Thoracic aorta (tissue), 2 donors: ENCODE data around the gene LIPN. TPM values are rescaled to one million over a fixed set of nuclear protein-coding genes. Genes with fewer than 3 reads are reported as not detected.

Experiments
- ATAC-seq: fragments of 150-250 bp; one replicate; pipeline ENCODE4 v1.8.0; 2017; ENCODE audit warnings: low read depth; ENCODE audit not compliant: insufficient number of reproducible peaks, low FRiP score
- DNase-seq: peaks from one replicate; pipeline ENCODE4 v3.0.0-alpha.2; 2020; ENCODE audit warnings: low spot score
- H3K27ac ChIP-seq, 2 donors: fragments of 200-600 bp; sonication (generic); 1 replicate in 1 of 2; 2 replicates in 1 of 2; pipeline ENCODE4 v1.5.1; 2016; ENCODE audit warnings: mild to moderate bottlenecking in 2 of 2, moderate library complexity in 2 of 2
- H3K27me3 ChIP-seq: fragments of 200-600 bp; sonication (generic); replicated peaks from 2 replicates; pipeline ENCODE4 v1.6.0; 2016; ENCODE audit warnings: mild to moderate bottlenecking; ENCODE audit not compliant: insufficient read depth
- H3K36me3 ChIP-seq: fragments of 200-600 bp; sonication (generic); one replicate; pipeline ENCODE4 v1.5.1; 2016
- H3K4me1 ChIP-seq, 2 donors: fragments of 200-600 bp; sonication (generic); 1 replicate in 1 of 2; 2 replicates in 1 of 2; pipeline versions ENCODE4 v1.5.1 to v1.6.0; 2016; ENCODE audit warnings: low read depth in 2 of 2, mild to moderate bottlenecking in 1 of 2; ENCODE audit not compliant: control insufficient read depth in 1 of 2
- H3K4me3 ChIP-seq: fragments of 200-600 bp; sonication (generic); 2 replicates; pipeline ENCODE4 v1.5.1; 2016; ENCODE audit warnings: mild to moderate bottlenecking
- H3K9me3 ChIP-seq: fragments of 200-600 bp; sonication (generic); 2 replicates; pipeline ENCODE4 v1.5.1; 2016
- total RNA-seq, 2 donors: library from RNA; depleted of rRNA; stranded (reverse); fragments of >200 nt; gene quantifications; one replicate each; pipeline versions ENCODE4 v1.1.0 to v1.2.3, GENCODE V29; 2016
- TF ChIP-seq, protein P1 (sequence below): fragments of 200-600 bp; sonication (generic); IDR thresholded peaks from one replicate; pipeline ENCODE4 v1.5.1; 2019; ENCODE audit warnings: antibody characterized with exemption

Gene LIPN
- total RNA-seq, 2 donors from 2014 or later, result not detected

GRCh38 chr10:88744002-88744401 lies 15.8 kb upstream of the LIPN start:
- H3K27me3 ChIP-seq, result no peaks in the 10 kb centered on the region
- DNase-seq (no peak), ATAC-seq (no peak)
- H3K27ac ChIP-seq, result no peak overlapping the region
- H3K36me3 ChIP-seq, result no peaks in the 10 kb centered on the region
- H3K4me3 ChIP-seq, result no peak overlapping the region
- TF ChIP-seq, protein P1, sequence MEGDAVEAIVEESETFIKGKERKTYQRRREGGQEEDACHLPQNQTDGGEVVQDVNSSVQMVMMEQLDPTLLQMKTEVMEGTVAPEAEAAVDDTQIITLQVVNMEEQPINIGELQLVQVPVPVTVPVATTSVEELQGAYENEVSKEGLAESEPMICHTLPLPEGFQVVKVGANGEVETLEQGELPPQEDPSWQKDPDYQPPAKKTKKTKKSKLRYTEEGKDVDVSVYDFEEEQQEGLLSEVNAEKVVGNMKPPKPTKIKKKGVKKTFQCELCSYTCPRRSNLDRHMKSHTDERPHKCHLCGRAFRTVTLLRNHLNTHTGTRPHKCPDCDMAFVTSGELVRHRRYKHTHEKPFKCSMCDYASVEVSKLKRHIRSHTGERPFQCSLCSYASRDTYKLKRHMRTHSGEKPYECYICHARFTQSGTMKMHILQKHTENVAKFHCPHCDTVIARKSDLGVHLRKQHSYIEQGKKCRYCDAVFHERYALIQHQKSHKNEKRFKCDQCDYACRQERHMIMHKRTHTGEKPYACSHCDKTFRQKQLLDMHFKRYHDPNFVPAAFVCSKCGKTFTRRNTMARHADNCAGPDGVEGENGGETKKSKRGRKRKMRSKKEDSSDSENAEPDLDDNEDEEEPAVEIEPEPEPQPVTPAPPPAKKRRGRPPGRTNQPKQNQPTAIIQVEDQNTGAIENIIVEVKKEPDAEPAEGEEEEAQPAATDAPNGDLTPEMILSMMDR, result no peak
- H3K4me1 ChIP-seq, result no peaks in the 10 kb centered on the region
- H3K9me3 ChIP-seq, result no peaks in the 10 kb centered on the region

GRCh38 chr10:88745633-88746032 lies 14.2 kb upstream of the LIPN start:
- no peak for DNase-seq

GRCh38 chr10:88754287-88754686 lies 5.5 kb upstream of the LIPN start:
- H3K27me3 ChIP-seq, result no peaks in the 10 kb centered on the region
- no peak for ATAC-seq
- TF ChIP-seq, protein P1, result no peak
- no peak overlapping the region for H3K4me3 ChIP-seq
- no peaks in the 10 kb centered on the region for H3K4me1 ChIP-seq
- no peak overlapping the region for H3K27ac ChIP-seq
- peaks cover under 1% of the 10 kb centered on the region for H3K9me3 ChIP-seq
- H3K36me3 ChIP-seq, result no peaks in the 10 kb centered on the region
- DNase-seq, result no peak

More at GRCh38 chr10:88745633-88746032, 14.2 kb upstream of the LIPN start:
- no peak overlapping the region for H3K4me3 ChIP-seq
- no peak for ATAC-seq
- H3K36me3 ChIP-seq, result no peaks in the 10 kb centered on the region
- no peaks in the 10 kb centered on the region for H3K27me3 ChIP-seq
- TF ChIP-seq, protein P1, result no peak
- H3K9me3 ChIP-seq, result peaks cover 3% of the 10 kb centered on the region
- no peak overlapping the region for H3K27ac ChIP-seq
- H3K4me1 ChIP-seq, result no peaks in the 10 kb centered on the region

GRCh38 chr10:88755753-88756152 lies 4.1 kb upstream of the LIPN start:
- ATAC-seq (no peak), DNase-seq (no peak)
- H3K27me3 ChIP-seq, result no peaks in the 10 kb centered on the region
- no peaks in the 10 kb centered on the region for H3K9me3 ChIP-seq
- no peaks in the 10 kb centered on the region for H3K36me3 ChIP-seq
- TF ChIP-seq, protein P1, result no peak
- no peak overlapping the region for H3K4me3 ChIP-seq
- H3K4me1 ChIP-seq, result no peaks in the 10 kb centered on the region
- no peak overlapping the region for H3K27ac ChIP-seq

DNA sequence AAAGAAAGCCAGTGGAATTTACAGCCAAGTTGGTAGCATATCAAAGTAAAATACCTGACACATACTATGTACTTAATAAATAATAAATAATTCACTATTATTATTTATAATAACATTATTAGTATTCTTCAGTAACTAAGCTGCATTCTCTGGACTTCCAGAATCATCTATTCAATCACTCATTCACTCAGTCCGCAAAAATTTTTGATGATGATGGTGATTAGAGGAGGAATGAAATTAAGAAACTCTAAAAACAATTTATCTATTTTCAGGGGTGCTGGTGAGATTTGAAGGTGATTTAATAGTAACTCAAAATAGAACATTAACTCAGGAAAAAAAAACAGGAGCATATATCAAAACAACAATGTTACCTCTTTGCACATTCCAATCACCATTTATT lies 3.2 kb upstream of the LIPN start:
- ATAC-seq (no peak), DNase-seq (no peak)
- TF ChIP-seq, protein P1, result no peak
- Histone ChIP-seq H3K27me3 (no peaks in the 10 kb centered on the region), H3K4me1 (no peaks in the 10 kb centered on the region), H3K4me3 (no peak overlapping the region), H3K9me3 (no peaks in the 10 kb centered on the region), H3K36me3 (no peaks in the 10 kb centered on the region), H3K27ac (no peak overlapping the region)
